GM12878 (cell line): ENCODE results near the gene CYP2J2. TPM values are rescaled to one million over a fixed set of nuclear protein-coding genes. Genes with fewer than 3 reads are reported as not detected.

Experiments
- ATAC-seq: fragments of 200-7000 bp; cut with Tn5 transposase; 3 replicates; pipeline ENCODE4 v1.9.1; 2020; ENCODE audit warnings: mild to moderate bottlenecking, moderate library complexity
- BruUV-seq: library from RNA; stranded (reverse); fragments of 400-500 nt; replicated peaks from 2 replicates; lab custom pipeline; 2021; lab: Mats Ljungman, UMichigan
- CTCF ChIA-PET: fragments of 300-600 bp; sonication (Branson Sonifier 250); formaldehyde crosslinking; extraction: SDS; loops from one replicate; lab custom pipeline; 2021; ENCODE audit warnings: inconsistent platforms; lab: Yijun Ruan, JAX
- POLR2A ChIA-PET: fragments of 350-600 bp; formaldehyde crosslinking; extraction: SDS; loops from one replicate; lab custom pipeline; 2021; ENCODE audit warnings: inconsistent platforms; lab: Charles Lee
- RAD21 ChIA-PET: fragments of 300-600 bp; sonication (Branson Sonifier 250); formaldehyde crosslinking; loops from one replicate; lab custom pipeline; 2023; ENCODE audit warnings: antibody characterized with exemption; ENCODE audit not compliant: unreplicated experiment; lab: Charles Lee
- SMC1A ChIA-PET: fragments of 300-600 bp; sonication (Branson Sonifier 250); formaldehyde crosslinking; loops from one replicate; lab custom pipeline; 2023; ENCODE audit not compliant: unreplicated experiment, uncharacterized antibody; lab: Charles Lee
- DNase-seq: peaks from one replicate; pipeline ENCODE4 v3.0.0-alpha.2; 2011; ENCODE audit warnings: low read depth, low spot score
- FAIRE-seq: peaks from 3 replicates; lab custom pipeline; 2011; peaks lifted over from hg19 to GRCh38; lab: Jason Lieb, UNC
- H2AFZ ChIP-seq: 2 replicates; pipeline ENCODE4 v1.6.0; 2011; ENCODE audit warnings: low read depth, low read length, control low read depth; ENCODE audit not compliant: control insufficient read depth
- H3K27ac ChIP-seq: 2 replicates; pipeline ENCODE4 v1.5.1; 2011; ENCODE audit warnings: control low read depth; ENCODE audit not compliant: control insufficient read depth, insufficient read depth
- H3K27me3 ChIP-seq, 2 experiments: replicated peaks in 1 of 2; 2 replicates each; pipeline versions ENCODE4 v1.6.0 to v1.6.1; 2011; ENCODE audit warnings: low read length in 1 of 2; ENCODE audit not compliant: control insufficient read depth in 2 of 2, insufficient read depth in 2 of 2
- H3K36me3 ChIP-seq, 2 experiments: 2 replicates each; pipeline ENCODE4 v1.5.1; 2011; ENCODE audit warnings: low read length in 1 of 2; ENCODE audit not compliant: control insufficient read depth in 2 of 2, insufficient read depth in 2 of 2
- H3K4me1 ChIP-seq: 2 replicates; pipeline ENCODE4 v1.6.1; 2011; ENCODE audit warnings: mild to moderate bottlenecking, low read length, moderate library complexity, mixed read lengths; ENCODE audit not compliant: control insufficient read depth, insufficient read depth
- H3K4me2 ChIP-seq: 2 replicates; pipeline ENCODE4 v1.6.0; 2011; ENCODE audit warnings: control low read depth; ENCODE audit not compliant: control insufficient read depth, insufficient read depth
- H3K4me3 ChIP-seq: fragments of 200-600 bp; sonication (generic); 2 replicates; pipeline ENCODE4 v1.5.1; 2016
- H3K79me2 ChIP-seq: 2 replicates; pipeline ENCODE4 v1.6.0; 2011; ENCODE audit warnings: low read length; ENCODE audit not compliant: control insufficient read depth, insufficient read depth
- H3K9ac ChIP-seq: 2 replicates; pipeline ENCODE4 v1.8.0; 2011; ENCODE audit warnings: low read length, control low read depth, mixed read lengths; ENCODE audit not compliant: control insufficient read depth, insufficient read depth
- H3K9me3 ChIP-seq: replicated peaks from 3 replicates; pipeline ENCODE4 v1.5.1; 2011; ENCODE audit warnings: mild to moderate bottlenecking, low read length; ENCODE audit not compliant: control insufficient read depth, insufficient read depth
- H4K20me1 ChIP-seq: 2 replicates; pipeline ENCODE4 v1.6.0; 2011; ENCODE audit not compliant: control insufficient read depth, insufficient read depth
- BACH1 ChIP-seq: fragments of 450-650 bp; IDR thresholded peaks from 2 replicates; pipeline ENCODE4 v1.6.1; 2017; ENCODE audit warnings: mild to moderate bottlenecking, borderline replicate concordance
- CBX3 ChIP-seq: fragments of 200-600 bp; sonication (generic); IDR thresholded peaks from 2 replicates; pipeline ENCODE4 v1.6.1; 2016; ENCODE audit warnings: low read depth, borderline replicate concordance
- ETV6 ChIP-seq, 2 experiments: fragments of 450-650 bp in 1 of 2; IDR thresholded peaks in 1 of 2; conservative IDR thresholded peaks in 1 of 2; 2 replicates each; pipeline ENCODE4 v1.6.1; 2014; ENCODE audit warnings: antibody characterized with exemption in 1 of 2, borderline replicate concordance in 1 of 2, low read depth in 1 of 2, mild to moderate bottlenecking in 1 of 2, moderate library complexity in 1 of 2
- IKZF1 ChIP-seq: fragments of 450-650 bp; conservative IDR thresholded peaks from 2 replicates; pipeline ENCODE4 v1.6.1; 2017; ENCODE audit warnings: antibody characterized with exemption, mild to moderate bottlenecking
- MTA3 ChIP-seq: IDR thresholded peaks from 2 replicates; pipeline ENCODE4 v1.6.1; 2012; ENCODE audit warnings: low read length, inconsistent platforms, borderline replicate concordance
- MXI1 ChIP-seq: fragments of 150-350 bp; IDR thresholded peaks from 2 replicates; pipeline ENCODE4 v1.6.1; 2011; ENCODE audit warnings: low read depth, mild to moderate bottlenecking, inconsistent platforms, low read length, improper control_type of control experiment
- NFXL1 ChIP-seq: fragments of 450-650 bp; IDR thresholded peaks from 2 replicates; pipeline ENCODE4 v1.6.1; 2017; ENCODE audit warnings: antibody characterized with exemption, mild to moderate bottlenecking, borderline replicate concordance
- NR2C1 ChIP-seq: fragments of 450-650 bp; IDR thresholded peaks from 2 replicates; pipeline ENCODE4 v1.6.1; 2017; ENCODE audit warnings: antibody characterized with exemption, mild to moderate bottlenecking, moderate library complexity
- NR2F1 ChIP-seq: fragments of 450-650 bp; conservative IDR thresholded peaks from 2 replicates; pipeline ENCODE4 v1.6.1; 2017; ENCODE audit warnings: mild to moderate bottlenecking
- RAD21 ChIP-seq: IDR thresholded peaks from 2 replicates; pipeline ENCODE4 v1.6.1; 2011; ENCODE audit warnings: mild to moderate bottlenecking, low read depth, low read length, moderate library complexity; ENCODE audit not compliant: insufficient read depth
- TARDBP ChIP-seq: IDR thresholded peaks from 2 replicates; pipeline ENCODE4 v1.6.1; 2016; ENCODE audit warnings: borderline replicate concordance
- WGBS: methylation state at CpG from one replicate; pipeline ENCODE4 v1.1.6; 2016; ENCODE audit warnings: low lambda C conversion rate; ENCODE audit not compliant: insufficient replicate concordance, insufficient coverage; ENCODE audit errors: missing lambda C conversion rate; 5-methylcytosine and 5-hydroxymethylcytosine counted together
- in situ Hi-C: fragments of 300-500 bp; cut with MboI; formaldehyde crosslinking; loops from 9 replicates; pipeline ENCODE4 v1.14.3; 2018; ENCODE audit warnings: mixed read lengths
- intact Hi-C: fragments of 100-400 bp; cut with micrococcal nuclease; formaldehyde crosslinking; loops from one replicate; pipeline ENCODE4 v1.14.2; 2022; ENCODE audit not compliant: unreplicated experiment
- polyA plus RNA-seq, 11 experiments: library from polyadenylated mRNA; depleted of rRNA in 4 of 11; unstranded in 6 of 11; stranded (reverse) in 5 of 11; fragments of >200 nt; fragmentation: Nextera tagmentation in 4 of 11; fragmentation: Illumina TruSeq in 1 of 11; extraction: Ambion mirVana in 4 of 11; extraction: Trizol in 1 of 11; gene quantifications; 1 replicate in 1 of 11; 2 replicates in 10 of 11; pipeline versions ENCODE4 v1.2.1 to v1.2.3, GENCODE V29; 2011 to 2016; ENCODE audit warnings: inconsistent platforms in 2 of 11, missing spikeins in 2 of 11, low read depth in 1 of 11
- total RNA-seq, 4 experiments: library from RNA; depleted of rRNA in 3 of 4; stranded (reverse); fragments of >200 nt in 3 of 4; fragmentation: Illumina TruSeq in 1 of 4; extraction: Trizol in 1 of 4; gene quantifications; 2 replicates each; pipeline versions ENCODE4 v1.2.1 to v1.2.3, GENCODE V29; 2013 to 2021

CYP2J2 gene
- total and polyA plus RNA-seq, 10 of the 15 experiments (the other 5 are each of a cell fraction or from before 2014, with no cell fraction given), result 0.06 to 0.34 (median 0.10) TPM; not detected in 3

DNA sequence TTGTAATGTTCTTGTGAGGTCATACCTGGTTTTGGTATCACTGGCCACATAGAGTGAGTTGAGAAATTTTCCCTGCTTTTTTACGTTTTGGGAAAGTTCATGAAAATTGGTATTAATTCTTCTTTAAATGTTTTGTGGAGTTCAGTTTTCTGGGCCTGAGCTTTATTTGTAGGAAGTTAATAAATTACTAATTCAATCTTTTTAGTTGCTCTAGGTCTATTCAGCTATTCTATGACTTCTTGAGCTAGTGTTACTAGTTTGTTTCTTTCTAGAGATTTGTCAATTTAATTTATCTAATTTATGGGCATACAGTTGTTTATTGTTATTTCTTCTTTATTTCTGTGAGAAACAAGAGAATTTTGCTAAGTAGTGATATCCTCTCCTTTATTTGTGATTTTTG is 74.5 kb downstream of the CYP2J2 start:
- H2AFZ ChIP-seq, result no peak overlapping the region
- H3K79me2 ChIP-seq, result no peaks in the 10 kb centered on the region
- RAD21 ChIA-PET, result no interaction called here
- in situ Hi-C loops, result no loop called here
- no peaks in the 10 kb centered on the region for H3K27me3 ChIP-seq
- POLR2A ChIA-PET, result no interaction called here
- no peak for FAIRE-seq
- no peaks in the 10 kb centered on the region for H3K4me1 ChIP-seq
- intact Hi-C loops, result no loop called here
- no TSS peak for BruUV-seq
- no peaks in the 10 kb centered on the region for H4K20me1 ChIP-seq
- no peak overlapping the region for H3K27ac ChIP-seq
- CTCF ChIA-PET, result interaction anchor here (1.0 kb wide), 1 partner anchor 16 kb away, joined by 3 read pairs; no protein-coding TSS in a partner anchor
- TF ChIP-seq NR2C1 (no peak), BACH1 (no peak), RAD21 (no peak), MXI1 (no peak), TARDBP (no peak), CBX3 (no peak), MTA3 (no peak), NR2F1 (no peak), ETV6 (conservative IDR thresholded peaks at IDR 0.05 in 1 of 2, IDR thresholded peaks at IDR 0.05 in 1 of 2; ENCODE audit: borderline replicate concordance in 1 of 2, low read depth in 1 of 2) (no peak), NFXL1 (no peak), IKZF1 (no peak)
- no peaks in the 10 kb centered on the region; the same call in 2 of the 3 replicates for H3K9me3 ChIP-seq
- DNase-seq, result no peak
- H3K9ac ChIP-seq, result no peak overlapping the region
- H3K36me3 ChIP-seq, result no peaks in the 10 kb centered on the region
- no peak overlapping the region for H3K4me3 ChIP-seq
- no peak overlapping the region for H3K4me2 ChIP-seq
- ATAC-seq, result no peak
- SMC1A ChIA-PET, result interaction anchor here (0.7 kb wide), 1 partner anchor 10 kb away, joined by 3 read pairs; no protein-coding TSS in a partner anchor
- WGBS, result 31% methylated on average over 1 of the region's 1 CpG
